CD4-positive, alpha-beta T cell treated with Interleukin-10 for 1 hour (primary cell): Measurements from ENCODE around the gene ADAMTS19.
A peak's percentile ranks its signal among the peaks of the same experiment; 100 is the strongest.

Source experiments
- DNase-seq: peaks from one replicate; pipeline ENCODE4 v3.0.0-alpha.2; 2020

ADAMTS19 gene

GRCh38 chr5:129687941-129688340 lies 227.8 kb downstream of the ADAMTS19 start:
- DNase-seq, result no peak

GRCh38 chr5:129689045-129689444 lies 228.9 kb downstream of the ADAMTS19 start:
- DNase-seq, result no peak

GRCh38 chr5:129691220-129691619 lies 231.1 kb downstream of the ADAMTS19 start:
- no peak for DNase-seq

- no peak for DNase-seq
These were observed 236.5 kb downstream of the ADAMTS19 start for GRCh38 chr5:129696636-129697035.

- no peak for DNase-seq
These were observed 238.6 kb downstream of the ADAMTS19 start for GRCh38 chr5:129698661-129699060.

- no peak for DNase-seq
These were observed 256.1 kb downstream of the ADAMTS19 start for GRCh38 chr5:129716235-129716634.

- DNase-seq, result no peak
These were observed 256.6 kb downstream of the ADAMTS19 start for GRCh38 chr5:129716651-129717050.

GRCh38 chr5:129717751-129718310 lies 257.7 kb downstream of the ADAMTS19 start:
- DNase-seq, result no peak

- no peak for DNase-seq
These were observed 258.5 kb downstream of the ADAMTS19 start for GRCh38 chr5:129718471-129719090.

GRCh38 chr5:129724222-129724621 lies 264.1 kb downstream of the ADAMTS19 start:
- DNase-seq, result no peak

- no peak for DNase-seq
These were observed 264.5 kb downstream of the ADAMTS19 start for GRCh38 chr5:129724647-129725046.

- DNase-seq, result no peak
These were observed 279.7 kb downstream of the ADAMTS19 start for GRCh38 chr5:129739773-129740172.

- DNase-seq, result no peak
These were observed 283.6 kb downstream of the ADAMTS19 start for GRCh38 chr5:129743541-129744187.

GRCh38 chr5:129745997-129746396 lies 285.9 kb downstream of the ADAMTS19 start:
- DNase-seq, result no peak

- DNase-seq, result no peak
These were observed 286.8 kb downstream of the ADAMTS19 start for GRCh38 chr5:129746876-129747275.

- DNase-seq, result no peak
These were observed 287.7 kb downstream of the ADAMTS19 start, which contains the start of gene MINAR2 for GRCh38 chr5:129747572-129748407. Gene MINAR2, plus strand, starts transcription at chr5:129748094. Its CDS starts 97 bp downstream, at chr5:129748191.

- no peak for DNase-seq
These were observed 289.1 kb downstream of the ADAMTS19 start for GRCh38 chr5:129748913-129749880.

- no peak for DNase-seq
These were observed 300.7 kb downstream of the ADAMTS19 start for GRCh38 chr5:129760636-129761325.

- no peak for DNase-seq
These were observed 303.6 kb downstream of the ADAMTS19 start for GRCh38 chr5:129763651-129764050.

GRCh38 chr5:129766798-129767197 lies 306.7 kb downstream of the ADAMTS19 start:
- no peak for DNase-seq

- peak; percentile 69 for DNase-seq
These were observed 307.9 kb downstream of the ADAMTS19 start for GRCh38 chr5:129767927-129768380.
